ENCODE results near the gene ALAS1. TPM values are rescaled to one million over a fixed set of nuclear protein-coding genes. Genes with fewer than 3 reads are reported as not detected.

ALAS1 gene
- total RNA-seq, 2 experiments from 2014 or later: 35.7 to 37.8 TPM

DNA sequence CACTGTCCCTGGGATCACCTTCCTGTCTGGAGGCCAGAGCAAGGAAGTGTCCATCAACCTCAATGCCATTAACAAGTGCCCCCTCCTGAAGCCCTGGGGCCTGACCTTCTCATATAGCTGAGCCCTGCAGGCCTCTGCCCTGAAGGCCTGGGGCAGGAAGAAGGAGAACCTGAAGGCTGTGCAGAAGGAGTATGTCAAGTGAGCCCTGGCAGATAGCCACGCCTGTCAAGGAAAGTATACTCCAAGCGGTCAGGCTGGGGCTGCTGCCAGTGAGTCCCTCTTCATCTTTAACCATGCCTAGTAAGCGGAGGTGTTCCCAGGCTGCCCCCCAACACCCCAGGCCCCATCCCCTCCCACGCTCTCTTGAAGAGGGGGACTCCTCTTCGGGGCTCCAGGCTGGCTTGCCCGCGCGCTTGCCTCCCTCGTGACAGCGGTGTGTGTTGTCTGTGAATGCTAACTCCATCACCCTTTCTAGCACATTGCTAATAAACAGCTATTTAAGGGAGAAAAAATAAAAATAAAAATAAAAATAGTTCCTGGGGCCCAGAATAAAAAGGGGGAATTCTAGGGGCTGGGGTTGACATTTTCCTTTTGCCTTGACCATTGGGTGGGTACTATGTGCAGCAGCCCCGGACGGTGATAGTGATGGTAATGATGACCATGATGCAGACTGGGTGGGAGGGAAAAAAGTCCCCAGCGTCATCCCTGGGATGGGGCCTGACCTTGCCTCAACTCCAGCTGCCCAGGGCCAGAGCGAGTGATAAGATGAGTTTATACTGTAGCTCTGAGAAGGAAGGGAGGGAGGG, 3.3 kb upstream of the ALAS1 start:
- peaks cover 31% of the 10 kb centered on the region for H3K4me1 Mint-ChIP-seq (ENCODE audit: low read depth)
- peaks cover 7% of the 10 kb centered on the region for H3K36me3 Mint-ChIP-seq (ENCODE audit: low read depth)
- intact Hi-C loops (cut with micrococcal nuclease): no loop called here
- H3K9me3 Mint-ChIP-seq: no peaks in the 10 kb centered on the region
- CTCF ChIA-PET: interaction anchor here (0.5 to 1.4 kb wide), 2 partner anchors 26 to 27 kb away, joined by 4 to 5 read pairs; no protein-coding TSS in a partner anchor
- no peak overlapping the region for H3K27ac Mint-ChIP-seq
- H3K4me3 Mint-ChIP-seq: no peak overlapping the region
- DNase-seq: no peak
- H3K27me3 Mint-ChIP-seq (ENCODE audit: low read depth): no peaks in the 10 kb centered on the region

- no peaks in the 10 kb centered on the region for H3K9me3 Mint-ChIP-seq
- no peak for DNase-seq
- intact Hi-C loops (cut with micrococcal nuclease): no loop called here
- no peaks in the 10 kb centered on the region for H3K27me3 Mint-ChIP-seq (ENCODE audit: low read depth)
- H3K27ac Mint-ChIP-seq: no peak overlapping the region
- H3K4me1 Mint-ChIP-seq (ENCODE audit: low read depth): peaks cover 35% of the 10 kb centered on the region
- H3K4me3 Mint-ChIP-seq: no peak overlapping the region
- H3K36me3 Mint-ChIP-seq (ENCODE audit: low read depth): peaks cover 11% of the 10 kb centered on the region
- CTCF ChIA-PET: interaction anchor here (1.4 kb wide), 1 partner anchor 25 kb away, joined by 5 read pairs; no protein-coding TSS in a partner anchor
Observed at GRCh38 chr3:52195291-52195597, 2.7 kb upstream of the ALAS1 start.

GRCh38 chr3:52195823-52196331, 2.1 kb upstream of the ALAS1 start:
- Mint-ChIP-seq H3K27me3 (ENCODE audit: low read depth) (no peaks in the 10 kb centered on the region), H3K27ac (no peak overlapping the region), H3K4me3 (no peak overlapping the region), H3K9me3 (no peaks in the 10 kb centered on the region), H3K4me1 (ENCODE audit: low read depth) (peaks cover 38% of the 10 kb centered on the region), H3K36me3 (ENCODE audit: low read depth) (peaks cover 14% of the 10 kb centered on the region)
- CTCF ChIA-PET: interaction anchor here (1.4 to 1.8 kb wide), 2 partner anchors 24 to 143 kb away, joined by 5 read pairs; no protein-coding TSS in a partner anchor
- intact Hi-C loops (cut with micrococcal nuclease): no loop called here
- no peak for DNase-seq

GRCh38 chr3:52196977-52197376, 983 bp upstream of the ALAS1 start:
- Mint-ChIP-seq H3K27ac (peak overlapping the region; percentile 4), H3K4me1 (ENCODE audit: low read depth) (peaks cover 49% of the 10 kb centered on the region), H3K36me3 (ENCODE audit: low read depth) (peaks cover 21% of the 10 kb centered on the region), H3K27me3 (ENCODE audit: low read depth) (no peaks in the 10 kb centered on the region), H3K4me3 (no peak overlapping the region), H3K9me3 (no peaks in the 10 kb centered on the region)
- CTCF ChIA-PET: interaction anchor here (1.3 to 1.8 kb wide), 3 partner anchors 23 to 196 kb away, joined by 4 to 14 read pairs (median 5); no protein-coding TSS in a partner anchor
- no peak for DNase-seq
- intact Hi-C loops (cut with micrococcal nuclease): loop anchor here (1.0 kb wide), 1 partner anchor 140 kb away; no protein-coding TSS in a partner anchor

GRCh38 chr3:52197499-52197841, 490 bp upstream of the ALAS1 start:
- DNase-seq: no peak
- peaks cover 24% of the 10 kb centered on the region for H3K36me3 Mint-ChIP-seq (ENCODE audit: low read depth)
- intact Hi-C loops (cut with micrococcal nuclease): loop anchor here (1.0 kb wide), 1 partner anchor 140 kb away; no protein-coding TSS in a partner anchor
- H3K27me3 Mint-ChIP-seq (ENCODE audit: low read depth): no peaks in the 10 kb centered on the region
- H3K9me3 Mint-ChIP-seq: no peaks in the 10 kb centered on the region
- CTCF ChIA-PET: interaction anchor here (1.3 to 1.8 kb wide), 3 partner anchors 23 to 196 kb away, joined by 4 to 14 read pairs (median 5); no protein-coding TSS in a partner anchor
- H3K4me3 Mint-ChIP-seq: peak overlapping the region; percentile 92
- peak overlapping the region; percentile 84 for H3K27ac Mint-ChIP-seq
- H3K4me1 Mint-ChIP-seq (ENCODE audit: low read depth): peaks cover 54% of the 10 kb centered on the region

DNA sequence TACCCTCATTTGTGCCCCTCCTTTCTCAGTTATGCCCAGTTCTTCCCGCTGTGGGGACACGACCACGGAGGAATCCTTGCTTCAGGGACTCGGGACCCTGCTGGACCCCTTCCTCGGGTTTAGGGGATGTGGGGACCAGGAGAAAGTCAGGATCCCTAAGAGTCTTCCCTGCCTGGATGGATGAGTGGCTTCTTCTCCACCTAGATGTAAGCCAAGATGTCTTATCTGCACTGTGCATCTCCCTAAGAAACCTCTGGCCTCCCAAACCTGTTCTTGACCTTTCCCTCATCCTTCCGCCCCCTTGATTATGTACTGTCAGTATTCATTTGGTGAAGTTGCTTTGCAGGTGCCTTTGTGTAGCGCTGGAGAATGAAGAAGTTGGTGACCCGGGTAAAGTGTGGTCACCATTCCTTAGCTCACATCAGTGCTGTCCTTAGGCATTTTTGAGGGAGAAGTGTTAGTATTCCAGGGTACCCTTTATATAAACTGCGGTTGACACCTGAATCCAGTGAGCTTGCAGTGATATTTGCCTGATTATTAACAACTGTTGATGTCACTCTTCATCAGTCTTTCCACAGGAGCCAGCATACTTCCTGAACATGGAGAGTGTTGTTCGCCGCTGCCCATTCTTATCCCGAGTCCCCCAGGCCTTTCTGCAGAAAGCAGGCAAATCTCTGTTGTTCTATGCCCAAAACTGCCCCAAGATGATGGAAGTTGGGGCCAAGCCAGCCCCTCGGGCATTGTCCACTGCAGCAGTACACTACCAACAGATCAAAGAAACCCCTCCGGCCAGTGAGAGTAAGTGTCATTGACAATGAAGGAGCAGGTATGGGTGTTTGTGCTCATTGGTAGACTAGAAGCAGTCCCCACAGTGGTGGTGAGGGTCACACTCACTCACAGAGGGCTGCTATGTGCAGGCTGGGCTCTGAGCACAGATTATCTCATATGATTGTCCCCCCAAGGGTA, 966 bp downstream of the ALAS1 start:
- peak overlapping the region; percentile 84 for H3K27ac Mint-ChIP-seq
- intact Hi-C loops (cut with micrococcal nuclease): loop anchor here (1.0 kb wide), 4 partner anchors 18 to 257 kb away; partner anchors contain the start of genes PARP3, POC1A and TWF2
- H3K4me1 Mint-ChIP-seq (ENCODE audit: low read depth): peaks cover 56% of the 10 kb centered on the region
- H3K36me3 Mint-ChIP-seq (ENCODE audit: low read depth): peaks cover 36% of the 10 kb centered on the region
- H3K4me3 Mint-ChIP-seq: peak overlapping the region; percentile 92
- no peaks in the 10 kb centered on the region for H3K27me3 Mint-ChIP-seq (ENCODE audit: low read depth)
- no peak for DNase-seq
- CTCF ChIA-PET: interaction anchor here (0.9 kb wide), 1 partner anchor 10 kb away, joined by 3 read pairs; no protein-coding TSS in a partner anchor
- no peaks in the 10 kb centered on the region for H3K9me3 Mint-ChIP-seq

- peaks cover 52% of the 10 kb centered on the region for H3K4me1 Mint-ChIP-seq (ENCODE audit: low read depth)
- no peak for DNase-seq
- H3K27ac Mint-ChIP-seq: no peak overlapping the region
- H3K27me3 Mint-ChIP-seq (ENCODE audit: low read depth): no peaks in the 10 kb centered on the region
- no peak overlapping the region for H3K4me3 Mint-ChIP-seq
- CTCF ChIA-PET: interaction anchor here (0.6 to 2.6 kb wide), 5 partner anchors 20 to 689 kb away, joined by 3 to 11 read pairs (median 4); partner anchors contain the start of gene WDR82
- H3K36me3 Mint-ChIP-seq (ENCODE audit: low read depth): peaks cover 52% of the 10 kb centered on the region
- intact Hi-C loops (cut with micrococcal nuclease): no loop called here
- H3K9me3 Mint-ChIP-seq: no peaks in the 10 kb centered on the region
Observed at GRCh38 chr3:52200981-52201679, 3.2 kb downstream of the ALAS1 start.

DNA sequence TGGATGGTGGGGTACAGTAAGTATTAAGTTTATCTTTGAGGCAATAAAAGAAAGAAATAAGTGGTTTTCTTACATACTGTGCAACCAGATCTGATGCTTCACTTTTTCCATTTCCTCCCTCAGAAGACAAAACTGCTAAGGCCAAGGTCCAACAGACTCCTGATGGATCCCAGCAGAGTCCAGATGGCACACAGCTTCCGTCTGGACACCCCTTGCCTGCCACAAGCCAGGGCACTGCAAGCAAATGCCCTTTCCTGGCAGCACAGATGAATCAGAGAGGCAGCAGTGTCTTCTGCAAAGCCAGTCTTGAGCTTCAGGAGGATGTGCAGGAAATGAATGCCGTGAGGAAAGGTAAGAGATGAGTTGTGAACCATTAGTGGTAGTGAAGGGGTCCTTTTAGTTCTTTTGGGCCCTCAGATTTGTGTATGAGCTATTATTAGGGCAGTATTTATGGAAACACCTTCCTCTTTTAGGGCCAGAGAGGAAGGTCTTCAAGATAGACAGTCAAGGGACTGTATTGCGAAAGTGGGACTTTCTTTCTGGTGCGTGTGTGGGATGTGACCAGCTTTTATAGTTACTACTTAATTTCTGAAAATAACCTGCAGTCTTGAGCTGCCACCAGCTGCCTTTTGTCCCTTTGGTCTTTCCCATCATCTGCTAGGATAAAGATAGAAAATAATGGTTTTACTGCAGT, 4.6 kb downstream of the ALAS1 start:
- H3K4me3 Mint-ChIP-seq: no peak overlapping the region
- CTCF ChIA-PET: interaction anchor here (0.6 to 2.6 kb wide), 6 partner anchors 17 to 137 kb away, joined by 3 to 11 read pairs (median 4); no protein-coding TSS in a partner anchor

DNA sequence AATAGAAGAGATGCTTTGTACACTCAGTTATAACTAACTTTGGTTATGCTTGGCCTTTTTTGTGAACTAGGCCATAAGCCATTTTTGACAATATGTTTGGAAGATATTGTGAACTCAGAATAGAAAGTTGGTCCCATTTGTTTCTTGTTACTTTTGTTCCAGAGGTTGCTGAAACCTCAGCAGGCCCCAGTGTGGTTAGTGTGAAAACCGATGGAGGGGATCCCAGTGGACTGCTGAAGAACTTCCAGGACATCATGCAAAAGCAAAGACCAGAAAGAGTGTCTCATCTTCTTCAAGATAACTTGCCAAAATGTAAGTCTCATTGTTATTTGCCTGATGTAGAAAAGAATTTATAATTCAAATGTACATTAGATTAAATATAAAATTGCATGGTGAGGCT, 5.7 kb downstream of the ALAS1 start:
- Mint-ChIP-seq H3K9me3 (no peaks in the 10 kb centered on the region), H3K4me1 (ENCODE audit: low read depth) (peaks cover 34% of the 10 kb centered on the region), H3K27ac (no peak overlapping the region), H3K27me3 (ENCODE audit: low read depth) (no peaks in the 10 kb centered on the region), H3K4me3 (no peak overlapping the region), H3K36me3 (ENCODE audit: low read depth) (peaks cover 69% of the 10 kb centered on the region)
- CTCF ChIA-PET: interaction anchor here (0.6 to 1.1 kb wide), 3 partner anchors 18 to 136 kb away, joined by 3 read pairs; no protein-coding TSS in a partner anchor
- intact Hi-C loops (cut with micrococcal nuclease): no loop called here
- DNase-seq: no peak

More for the DNA sequence above, 4.6 kb downstream of the ALAS1 start:
- H3K36me3 Mint-ChIP-seq (ENCODE audit: low read depth): peaks cover 58% of the 10 kb centered on the region
- no peaks in the 10 kb centered on the region for H3K9me3 Mint-ChIP-seq
- H3K27me3 Mint-ChIP-seq (ENCODE audit: low read depth): no peaks in the 10 kb centered on the region
- DNase-seq: no peak
- H3K4me1 Mint-ChIP-seq (ENCODE audit: low read depth): peaks cover 41% of the 10 kb centered on the region
- no peak overlapping the region for H3K27ac Mint-ChIP-seq
- intact Hi-C loops (cut with micrococcal nuclease): no loop called here

DNA sequence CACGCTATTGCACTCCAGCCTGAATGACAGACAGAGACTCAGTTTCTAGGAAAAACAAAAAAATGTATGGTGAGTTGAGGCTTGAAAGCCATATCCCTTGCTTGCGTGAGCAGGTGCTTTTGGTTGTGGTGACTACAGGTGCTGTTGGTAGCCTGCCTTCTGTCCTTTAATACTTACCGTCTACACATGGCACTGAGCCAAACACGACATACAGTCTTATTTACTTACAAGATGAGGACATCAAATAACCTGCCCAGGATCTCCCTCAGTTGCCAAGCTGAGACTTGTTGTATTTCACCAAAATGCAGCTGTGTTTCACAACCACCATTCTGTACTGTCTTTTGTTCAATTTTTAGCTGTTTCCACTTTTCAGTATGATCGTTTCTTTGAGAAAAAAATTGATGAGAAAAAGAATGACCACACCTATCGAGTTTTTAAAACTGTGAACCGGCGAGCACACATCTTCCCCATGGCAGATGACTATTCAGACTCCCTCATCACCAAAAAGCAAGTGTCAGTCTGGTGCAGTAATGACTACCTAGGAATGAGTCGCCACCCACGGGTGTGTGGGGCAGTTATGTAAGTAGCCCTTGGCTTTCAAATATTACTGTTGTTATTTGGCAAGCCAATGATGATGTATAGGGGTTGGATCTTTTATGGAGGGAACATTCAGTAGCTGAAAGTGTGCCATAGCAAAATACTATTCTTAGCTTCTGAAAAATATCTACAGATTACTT, 6.5 kb downstream of the ALAS1 start:
- intact Hi-C loops (cut with micrococcal nuclease): no loop called here
- H3K27me3 Mint-ChIP-seq (ENCODE audit: low read depth): no peaks in the 10 kb centered on the region

More for the DNA sequence above, 6.5 kb downstream of the ALAS1 start:
- H3K9me3 Mint-ChIP-seq: no peaks in the 10 kb centered on the region
- peaks cover 27% of the 10 kb centered on the region for H3K4me1 Mint-ChIP-seq (ENCODE audit: low read depth)
- no peak overlapping the region for H3K27ac Mint-ChIP-seq
- no peak for DNase-seq
- H3K4me3 Mint-ChIP-seq: no peak overlapping the region
- H3K36me3 Mint-ChIP-seq (ENCODE audit: low read depth): peaks cover 67% of the 10 kb centered on the region
- CTCF ChIA-PET: interaction anchor here (1.0 to 2.2 kb wide), 4 partner anchors 13 to 135 kb away, joined by 4 to 12 read pairs (median 6); no protein-coding TSS in a partner anchor
